UCSD-AML1 (cell line): ENCODE measurements around the gene VTI1A.
A peak's percentile ranks its signal among the peaks of the same experiment; 100 is the strongest.
"Not testable (repeated sequence)": the region's sequence is repeated elsewhere in the genome, so short reads cannot be mapped to it uniquely, and the experiment has no call there.

ENCODE experiments used
- DNase-seq: peaks from one replicate; lab custom pipeline; 2025; ENCODE audit not compliant: unreplicated experiment; lab: John Stamatoyannopoulos, UW

VTI1A gene

DNA sequence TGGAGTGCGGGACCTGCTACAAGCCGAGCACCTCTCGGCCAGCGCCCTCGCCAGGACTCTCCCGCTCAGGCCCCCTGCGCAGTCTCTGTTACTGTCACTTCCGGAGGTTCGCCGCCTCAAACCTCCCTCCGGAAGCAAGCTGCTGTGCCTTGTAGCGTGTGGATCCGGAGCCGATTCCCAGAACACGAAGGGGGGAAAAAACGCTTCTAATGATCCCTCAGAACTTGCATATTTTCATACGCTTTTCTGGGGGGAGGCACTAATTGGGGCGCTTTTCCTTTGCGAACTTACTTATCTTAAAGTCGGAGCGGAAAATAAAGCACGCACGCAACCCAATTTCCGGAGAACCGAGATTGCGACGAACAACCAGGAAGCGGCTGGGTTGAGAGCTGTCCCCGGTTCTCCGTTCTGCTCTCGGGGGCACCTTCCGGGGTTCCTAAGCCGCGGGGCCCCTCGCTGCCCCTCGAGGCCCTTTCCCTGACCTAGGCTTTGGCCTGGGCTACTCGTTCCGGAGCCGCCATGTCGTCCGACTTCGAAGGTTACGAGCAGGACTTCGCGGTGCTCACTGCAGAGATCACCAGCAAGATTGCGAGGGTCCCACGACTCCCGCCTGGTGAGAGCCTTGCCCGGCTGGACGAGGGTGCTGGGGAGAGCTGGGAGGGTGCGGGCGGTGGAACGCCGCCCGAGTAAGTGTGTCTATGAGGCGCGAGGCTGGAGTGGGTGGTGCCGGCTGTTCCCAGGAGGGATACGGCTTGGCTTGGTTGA lies at the start of gene VTI1A, which contains the start of gene ZDHHC6:
VTI1A (plus strand) TSS at position 361 of the 765 bp plus-strand sequence; CDS start at position 520, 159 bp downstream.
ZDHHC6 (minus strand) TSS at position 60 of the 765 bp plus-strand sequence. CDS start 1,478 bp downstream, outside the sequence.
- peak; percentile 84 for DNase-seq

- no peak for DNase-seq
Observed at GRCh38 chr10:112397592-112397991, 49.4 kb upstream of the VTI1A start.

GRCh38 chr10:112402917-112403316 lies 44.1 kb upstream of the VTI1A start:
- DNase-seq: no peak

GRCh38 chr10:112404617-112405016 lies 42.4 kb upstream of the VTI1A start:
- no peak for DNase-seq

DNA sequence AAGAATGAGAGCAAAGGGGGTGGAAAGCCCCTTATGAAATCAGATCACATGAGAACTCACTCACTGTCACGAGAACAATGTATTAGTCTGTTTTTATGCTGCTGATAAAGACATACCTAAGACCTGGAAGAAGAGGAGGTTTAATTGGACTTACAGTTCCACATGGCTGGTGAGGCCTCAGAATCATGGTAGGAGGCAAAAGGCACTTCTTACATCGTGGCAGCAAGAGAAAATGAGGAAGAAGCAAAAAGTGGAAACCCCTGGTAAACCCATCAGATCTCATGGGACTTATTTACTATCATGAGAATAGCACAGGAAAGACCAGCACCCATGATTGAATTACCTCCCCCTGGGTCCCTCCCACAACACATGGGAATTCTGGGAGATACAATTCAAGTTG lies 40.2 kb upstream of the VTI1A start:
- DNase-seq: not testable (repeated sequence)

- DNase-seq: no peak
Observed at GRCh38 chr10:112407696-112408095, 39.3 kb upstream of the VTI1A start.

GRCh38 chr10:112409299-112409698 lies 37.7 kb upstream of the VTI1A start:
- DNase-seq: no peak

DNA sequence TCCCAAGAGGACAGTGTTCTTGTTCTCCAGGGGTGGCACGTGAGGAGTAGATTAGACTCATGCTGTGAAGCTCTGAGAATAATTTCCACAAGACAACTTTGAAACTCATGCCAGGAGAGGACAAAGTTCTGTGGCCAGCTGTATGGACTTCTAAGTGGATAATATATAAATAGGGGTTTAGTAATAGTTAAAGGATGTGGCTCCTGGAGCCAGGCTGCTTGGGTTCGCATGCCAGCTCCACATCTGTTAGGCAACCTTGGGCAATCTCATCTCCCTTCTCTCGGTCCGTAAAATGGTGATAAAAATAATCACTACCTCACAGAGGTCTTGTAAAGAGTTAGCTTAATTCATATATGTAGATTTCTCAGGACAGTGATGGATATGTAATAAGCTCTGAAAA lies 37.3 kb upstream of the VTI1A start:
- no peak for DNase-seq

- no peak for DNase-seq
Observed at GRCh38 chr10:112412696-112413095, 34.3 kb upstream of the VTI1A start.

DNA sequence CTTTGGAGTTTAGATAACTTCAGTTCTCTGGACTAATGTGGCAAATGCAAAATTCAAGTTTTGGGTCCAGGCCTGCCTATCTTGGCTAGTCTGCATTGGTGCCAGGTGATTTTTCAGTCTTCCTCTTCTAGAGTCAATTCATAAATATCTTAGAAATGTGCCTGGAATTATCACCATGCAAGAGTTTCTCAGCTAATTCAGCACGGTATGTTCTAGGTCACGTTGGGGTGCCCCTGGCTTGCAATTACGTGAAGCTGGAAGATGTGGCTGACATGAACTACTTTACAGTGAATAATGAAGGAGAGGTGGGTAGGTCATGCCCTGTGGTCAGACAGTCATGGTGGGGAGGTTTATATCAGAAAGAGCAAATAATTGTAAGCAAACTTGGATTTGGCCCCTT lies 25.3 kb upstream of the VTI1A start:
- no peak for DNase-seq

DNA sequence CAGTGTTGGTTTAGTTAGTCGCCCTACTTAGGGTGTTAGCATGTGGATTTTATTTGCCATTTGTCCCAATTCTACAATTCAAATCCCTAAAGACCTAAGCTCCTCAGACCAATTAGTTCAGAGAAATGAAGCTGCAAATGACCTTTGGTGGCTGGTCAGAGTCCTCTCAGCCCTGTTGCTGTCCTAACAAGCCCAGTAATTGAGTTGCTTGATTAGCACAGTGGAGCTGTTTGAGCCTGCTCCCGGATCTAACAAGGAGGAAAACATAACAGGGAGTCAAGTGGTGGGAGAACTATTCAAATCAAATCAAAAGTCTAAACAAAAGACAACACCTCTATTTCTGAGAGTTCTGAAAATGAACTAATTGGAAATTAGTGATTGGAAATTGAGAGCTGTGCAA lies 22.4 kb upstream of the VTI1A start:
- no peak for DNase-seq

DNA sequence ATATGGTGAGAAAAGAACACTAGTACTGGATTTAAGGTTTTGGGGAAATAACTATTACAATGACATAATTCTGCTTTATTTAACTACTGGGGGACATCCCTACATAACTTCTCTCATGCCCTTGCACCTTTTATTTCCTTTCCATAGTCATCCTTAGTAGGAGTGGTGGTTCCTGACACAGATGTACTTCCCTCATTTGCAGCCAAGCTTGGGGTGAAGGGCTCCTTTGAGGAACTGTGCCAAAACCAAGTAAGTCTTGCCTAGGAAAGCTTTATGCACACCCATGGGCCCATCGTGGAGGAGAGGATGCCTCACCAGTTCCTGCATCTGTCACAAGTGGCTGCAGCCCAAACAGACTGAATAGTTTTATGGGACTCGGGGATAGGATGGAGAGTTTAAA lies 20.9 kb upstream of the VTI1A start:
- no peak for DNase-seq

- no peak for DNase-seq
Observed at GRCh38 chr10:112429147-112429546, 17.9 kb upstream of the VTI1A start.

GRCh38 chr10:112429654-112430230 lies 17.3 kb upstream of the VTI1A start:
- no peak for DNase-seq

- no peak for DNase-seq
Observed at GRCh38 chr10:112433136-112433535, 13.9 kb upstream of the VTI1A start.

GRCh38 chr10:112434988-112435619 lies 11.9 kb upstream of the VTI1A start:
- no peak for DNase-seq

DNA sequence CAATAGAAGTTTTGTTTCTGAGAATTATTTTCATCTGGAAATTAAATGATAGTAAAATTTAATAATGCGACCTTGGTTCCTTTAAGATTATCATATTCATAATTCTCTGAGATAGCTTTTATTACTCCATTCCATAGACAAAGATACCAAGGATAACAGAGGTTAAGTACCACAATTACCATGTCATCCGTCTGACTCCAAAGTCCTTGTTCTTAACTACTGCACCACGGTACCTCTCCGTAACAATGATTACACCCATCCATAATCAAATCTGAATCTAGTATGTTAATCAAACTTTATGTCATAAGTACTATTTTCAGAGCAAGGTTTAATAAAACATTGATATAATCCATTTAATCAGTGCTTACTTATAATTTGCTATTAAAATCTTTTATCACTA lies 8.7 kb upstream of the VTI1A start:
- no peak for DNase-seq

- DNase-seq: no peak
Observed at GRCh38 chr10:112441520-112441919, 5.5 kb upstream of the VTI1A start.

GRCh38 chr10:112442063-112442462 lies 5.0 kb upstream of the VTI1A start:
- no peak for DNase-seq

DNA sequence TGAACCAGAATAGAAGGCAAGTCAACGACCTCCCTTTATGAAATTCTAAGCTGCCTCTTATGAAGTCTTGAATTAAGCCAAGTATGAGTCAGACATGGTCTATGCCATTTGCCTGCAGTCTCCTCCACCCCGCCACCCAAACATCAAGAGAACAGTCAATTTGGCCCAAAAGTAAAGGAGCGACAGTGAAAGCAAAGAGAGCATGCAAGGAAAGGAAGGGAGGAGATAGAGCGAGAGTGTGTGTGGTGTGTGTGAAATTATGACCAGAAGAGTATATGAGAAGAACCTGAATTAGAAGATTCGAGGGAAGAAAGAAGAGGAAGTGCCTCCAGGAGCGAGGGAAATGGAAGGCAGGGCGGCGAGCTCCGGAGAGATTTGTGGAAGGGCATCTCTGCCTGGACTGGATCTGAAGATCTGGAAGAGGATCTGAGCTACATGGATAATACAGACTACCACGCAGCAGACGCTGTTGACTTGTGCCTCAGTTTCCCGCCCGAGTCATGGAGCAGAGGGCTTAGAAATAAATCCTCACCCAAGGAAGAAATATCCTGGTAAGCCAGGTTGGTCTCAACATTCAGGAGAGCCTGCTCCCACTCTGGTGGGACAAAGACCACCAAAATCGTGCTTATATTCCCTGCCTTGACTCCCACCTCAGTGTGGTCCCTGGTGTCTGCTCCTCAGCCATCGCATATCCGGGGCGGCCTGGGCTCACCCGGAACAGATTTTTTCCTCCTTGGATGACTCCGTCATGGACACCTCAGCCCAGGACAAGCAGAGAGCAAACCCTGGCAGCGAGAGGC lies 760 bp upstream of the VTI1A start:
- peak; percentile 34 for DNase-seq

DNA sequence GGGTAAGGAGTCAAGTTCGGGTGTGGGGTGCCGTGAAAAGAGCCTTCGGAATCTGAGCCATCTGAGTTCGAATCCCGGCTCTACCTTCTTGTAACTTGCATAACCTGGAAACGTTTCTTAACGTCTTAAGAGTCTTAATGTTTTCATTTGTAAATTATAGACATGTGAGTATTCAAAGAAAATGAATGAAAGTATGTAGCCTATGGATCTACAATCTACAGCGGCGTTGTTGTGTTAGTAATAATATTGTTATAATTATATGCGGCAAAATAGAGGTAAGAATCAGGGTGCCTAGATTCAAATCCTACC lies 559 bp downstream of the VTI1A start:
- DNase-seq: no peak

DNA sequence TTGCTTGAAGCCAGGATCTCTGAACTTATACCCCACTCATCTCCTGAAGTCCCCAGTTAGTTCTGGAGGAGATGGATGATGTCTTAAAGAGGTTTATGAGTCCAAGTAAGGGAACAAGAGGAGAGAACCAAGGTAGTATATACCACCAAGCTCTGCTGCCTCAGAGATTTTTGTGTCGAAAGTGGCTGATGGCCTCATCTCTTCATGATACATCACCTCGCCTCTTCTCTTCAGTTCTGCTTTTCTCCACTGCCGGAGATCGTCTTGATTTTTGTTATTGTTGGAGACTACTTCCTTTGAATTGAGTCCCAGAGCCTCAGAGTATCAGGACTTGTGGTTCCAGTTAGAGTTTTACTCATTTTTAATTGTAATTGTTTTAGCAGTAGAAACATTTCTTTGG lies 1.9 kb downstream of the VTI1A start:
- DNase-seq: no peak
